WERI-Rb-1 (cell line): ENCODE measurements around the gene SV2C.
"Not testable (repeated sequence)": the region's sequence is repeated elsewhere in the genome, so short reads cannot be mapped to it uniquely, and the experiment has no call there.

Experiments
- DNase-seq: peaks from one replicate; pipeline ENCODE4 v3.0.0-alpha.2; 2020
- H3K27ac ChIP-seq: fragments of 250-450 bp; sonication (Bioruptor Pico); 2 replicates; pipeline ENCODE4 v1.5.1; 2020; ENCODE audit warnings: mild to moderate bottlenecking, moderate library complexity
- H3K27me3 ChIP-seq: fragments of 250-450 bp; sonication (Bioruptor Pico); 2 replicates; pipeline ENCODE4 v1.5.1; 2021; ENCODE audit warnings: mild to moderate bottlenecking, low read depth, moderate library complexity; ENCODE audit not compliant: insufficient read depth, severe bottlenecking
- H3K36me3 ChIP-seq: fragments of 250-450 bp; sonication (Bioruptor Pico); 2 replicates; pipeline ENCODE4 v1.5.1; 2020; ENCODE audit warnings: mild to moderate bottlenecking, moderate library complexity
- H3K4me3 ChIP-seq: 2 replicates; pipeline ENCODE4 v1.5.1; 2011; ENCODE audit warnings: low read depth, mild to moderate bottlenecking, control low read depth, low read length
- H3K9me3 ChIP-seq: fragments of 250-450 bp; sonication (Bioruptor Pico); 2 replicates; pipeline ENCODE4 v1.5.1; 2021; ENCODE audit warnings: mild to moderate bottlenecking, moderate library complexity; ENCODE audit not compliant: severe bottlenecking
- CTCF ChIP-seq: IDR thresholded peaks from 2 replicates; pipeline ENCODE4 v1.5.1; 2011; ENCODE audit warnings: low read depth, mild to moderate bottlenecking, control low read depth, inconsistent platforms, low read length

Gene SV2C

GRCh38 chr5:76305775-76306174, 222.6 kb downstream of the SV2C start:
- Histone ChIP-seq H3K27ac (no peak overlapping the region), H3K36me3 (no peaks in the 10 kb centered on the region), H3K27me3 (no peaks in the 10 kb centered on the region), H3K4me3 (no peak overlapping the region), H3K9me3 (no peaks in the 10 kb centered on the region)
- no peak for TF ChIP-seq CTCF
- DNase-seq, result no peak

GRCh38 chr5:76310208-76310607, 227.0 kb downstream of the SV2C start:
- Histone ChIP-seq H3K27ac (no peak overlapping the region), H3K9me3 (no peaks in the 10 kb centered on the region), H3K36me3 (no peaks in the 10 kb centered on the region), H3K27me3 (no peaks in the 10 kb centered on the region), H3K4me3 (no peak overlapping the region)
- no peak for DNase-seq
- no peak for TF ChIP-seq CTCF

- no peak overlapping the region for H3K27ac ChIP-seq
- no peaks in the 10 kb centered on the region for H3K27me3 ChIP-seq
- no peak for TF ChIP-seq CTCF
- H3K4me3 ChIP-seq, result no peak overlapping the region
- no peak for DNase-seq
- H3K36me3 ChIP-seq, result no peaks in the 10 kb centered on the region
- no peaks in the 10 kb centered on the region for H3K9me3 ChIP-seq
These were observed 229.6 kb downstream of the SV2C start for GRCh38 chr5:76312783-76313182.

DNA sequence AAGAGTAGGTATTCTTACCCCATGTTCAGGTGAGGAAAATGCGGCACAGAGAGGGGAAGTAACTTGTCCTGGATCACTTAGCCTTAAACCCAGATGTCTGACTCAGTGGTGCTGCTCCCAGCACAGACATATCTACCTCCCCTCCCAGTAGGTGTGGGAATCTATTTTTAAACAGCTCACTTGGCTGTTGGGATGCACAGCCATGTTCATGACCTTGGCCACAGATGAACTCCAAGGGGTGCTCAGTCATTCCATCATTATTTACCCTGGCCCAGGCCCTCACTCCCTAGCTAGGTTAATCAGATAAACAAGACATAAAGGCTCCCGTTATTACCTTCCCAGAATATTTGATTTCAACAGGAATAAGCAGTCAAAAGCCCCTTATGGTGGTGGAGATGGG, 231.5 kb downstream of the SV2C start:
- Histone ChIP-seq H3K9me3 (no peaks in the 10 kb centered on the region), H3K4me3 (no peak overlapping the region), H3K36me3 (no peaks in the 10 kb centered on the region), H3K27ac (no peak overlapping the region), H3K27me3 (no peaks in the 10 kb centered on the region)
- no peak for TF ChIP-seq CTCF
- no peak for DNase-seq

DNA sequence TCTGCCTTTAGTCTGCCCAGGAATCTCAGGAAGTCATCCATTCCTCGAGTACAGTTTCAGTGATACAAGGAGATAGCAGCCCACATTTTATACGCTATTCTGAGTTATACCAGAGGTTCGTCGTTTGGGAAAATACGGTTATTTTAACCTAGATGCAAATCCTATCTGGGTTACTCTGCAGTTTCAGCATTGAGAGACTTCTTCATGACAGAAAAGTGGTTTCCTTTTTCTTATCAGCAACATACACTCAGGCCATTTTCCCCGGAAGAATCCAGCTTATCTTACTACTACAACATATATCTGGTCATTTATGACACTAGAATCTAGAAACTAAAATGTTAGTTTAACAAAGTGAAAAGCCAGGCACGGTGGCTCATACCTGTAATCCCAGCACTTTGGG, 236.5 kb downstream of the SV2C start:
- Histone ChIP-seq H3K27me3 (no peaks in the 10 kb centered on the region), H3K36me3 (no peaks in the 10 kb centered on the region), H3K4me3 (no peak overlapping the region), H3K27ac (no peak overlapping the region), H3K9me3 (peaks cover 6% of the 10 kb centered on the region)
- DNase-seq, result no peak
- TF ChIP-seq CTCF, result no peak

GRCh38 chr5:76323494-76323893, 240.3 kb downstream of the SV2C start:
- DNase-seq, H3K36me3 ChIP-seq, H3K27ac ChIP-seq, H3K4me3 ChIP-seq, H3K9me3 ChIP-seq, H3K27me3 ChIP-seq: not testable (repeated sequence)
